GM12878 (cell line): Measurements from ENCODE around the gene TMPRSS6.

ENCODE experiments used
- ATF3 ChIP-seq: IDR thresholded peaks from 2 replicates; pipeline ENCODE4 v1.6.1; 2011; ENCODE audit warnings: low read depth, mild to moderate bottlenecking, low read length, moderate library complexity, borderline replicate concordance; ENCODE audit errors: extremely low read depth
- BCL11A ChIP-seq: IDR thresholded peaks from 2 replicates; pipeline ENCODE4 v1.6.1; 2011; ENCODE audit warnings: low read depth, low read length
- CREB1 ChIP-seq: IDR thresholded peaks from 2 replicates; pipeline ENCODE4 v1.6.1; 2012; ENCODE audit warnings: low read depth, mild to moderate bottlenecking, inconsistent platforms
- CTCF ChIP-seq, 3 experiments: IDR thresholded peaks in 2 of 3; conservative IDR thresholded peaks in 1 of 3; 2 replicates each; pipeline ENCODE4 v1.5.1; 2011; ENCODE audit warnings: low read depth in 3 of 3, low read length in 3 of 3, mild to moderate bottlenecking in 3 of 3, control low read depth in 2 of 3, moderate library complexity in 2 of 3, inconsistent platforms in 1 of 3, mixed read lengths in 1 of 3; ENCODE audit not compliant: control insufficient read depth in 2 of 3, insufficient read depth in 1 of 3; ENCODE audit errors: extremely low read depth in 1 of 3
- DPF2 ChIP-seq: fragments of 450-650 bp; IDR thresholded peaks from 2 replicates; pipeline ENCODE4 v1.6.1; 2017; ENCODE audit warnings: mild to moderate bottlenecking
- FOS ChIP-seq: IDR thresholded peaks from 3 replicates; pipeline ENCODE4 v1.6.1; 2011; ENCODE audit warnings: borderline replicate concordance; ENCODE audit not compliant: insufficient read length; ENCODE audit errors: extremely low read depth
- MTA3 ChIP-seq: IDR thresholded peaks from 2 replicates; pipeline ENCODE4 v1.6.1; 2012; ENCODE audit warnings: low read length, inconsistent platforms, borderline replicate concordance
- POLR2A ChIP-seq: IDR thresholded peaks from 2 replicates; pipeline ENCODE4 v1.6.1; 2011; ENCODE audit warnings: low read depth, mild to moderate bottlenecking, low read length
- RFX5 ChIP-seq: IDR thresholded peaks from 2 replicates; pipeline ENCODE4 v1.6.1; 2011; ENCODE audit warnings: low read depth, low read length, improper control_type of control experiment
- SRF ChIP-seq, 2 experiments: IDR thresholded peaks; 2 replicates each; pipeline ENCODE4 v1.6.1; 2011; ENCODE audit warnings: low read depth in 2 of 2, low read length in 2 of 2, mild to moderate bottlenecking in 1 of 2, moderate library complexity in 1 of 2
- SUPT20H ChIP-seq: IDR thresholded peaks from 2 replicates; pipeline ENCODE4 v1.6.1; 2011; ENCODE audit warnings: low read depth, mild to moderate bottlenecking, low read length, moderate library complexity, borderline replicate concordance; ENCODE audit not compliant: control insufficient read depth
- SUZ12 ChIP-seq: fragments of 200-600 bp; sonication (generic); IDR thresholded peaks from one replicate; pipeline ENCODE4 v1.6.1; 2018; ENCODE audit warnings: antibody characterized with exemption, mild to moderate bottlenecking; ENCODE audit not compliant: unreplicated experiment
- YY1 ChIP-seq: IDR thresholded peaks from 2 replicates; pipeline ENCODE4 v1.6.1; 2011; ENCODE audit warnings: low read depth, mild to moderate bottlenecking, low read length
- ZBTB33 ChIP-seq: fragments of 450-650 bp; IDR thresholded peaks from 2 replicates; pipeline ENCODE4 v1.6.1; 2017; ENCODE audit warnings: mild to moderate bottlenecking

- TF ChIP-seq SUZ12 (no peak), BCL11A (no peak), CTCF (IDR thresholded peaks at IDR 0.05 in 2 of 3, conservative IDR thresholded peaks at IDR 0.05 in 1 of 3; ENCODE audit: control insufficient read depth in 2 of 3, extremely low read depth in 1 of 3, insufficient read depth in 1 of 3, low read depth in 3 of 3, low read length in 3 of 3) (no peak), SUPT20H (no peak), SRF (IDR thresholded peaks at IDR 0.05; ENCODE audit: low read depth in 2 of 2, low read length in 2 of 2) (no peak), ATF3 (no peak), RFX5 (no peak), ZBTB33 (no peak), CREB1 (no peak), MTA3 (no peak), POLR2A (no peak), YY1 (no peak), FOS (no peak), DPF2 (no peak)
Measured at GRCh38 chr22:37054600-37055365, 54.7 kb downstream of the TMPRSS6 start.
